ENCODE measurements around the gene ST8SIA6. TPM values are rescaled to one million over a fixed set of nuclear protein-coding genes. Genes with fewer than 3 reads are reported as not detected.

ST8SIA6 gene
- total and polyA plus RNA-seq, 9 of the 15 experiments (the other 6 are each of a cell fraction or from before 2014, with no cell fraction given), result 0.69 to 6.7 (median 5.0) TPM

GRCh38 chr10:17386616-17387075 is 67.7 kb downstream of the ST8SIA6 start (continued):
- TF ChIP-seq CHD7 (IDR thresholded peaks at IDR 0.05; ENCODE audit: low read depth, low read length), result no peak
- TF ChIP-seq NFIC (IDR thresholded peaks at IDR 0.05), result 0 out of 2 replicates have a peak, but pooled peaks have one; percentile 5
- TF ChIP-seq HMGN3 (IDR thresholded peaks at IDR 0.05; ENCODE audit: borderline replicate concordance, extremely low read depth, insufficient read length, low read depth, low read length), result no peak
- TF ChIP-seq JUN (IDR thresholded peaks at IDR 0.05; ENCODE audit: borderline replicate concordance, low read depth, low read length), result no peak
- TF ChIP-seq JUN (CRISPR knock-in tag; IDR thresholded peaks at IDR 0.05; ENCODE audit: borderline replicate concordance), result no peak
- TF ChIP-seq MAZ (CRISPR knock-in tag; conservative IDR thresholded peaks at IDR 0.05 in 1 of 2, IDR thresholded peaks at IDR 0.05 in 1 of 2), result no peak
- no peak for TF ChIP-seq ZBTB34 (CRISPR knock-in tag; IDR thresholded peaks at IDR 0.05)
- TF ChIP-seq SMC3 (conservative IDR thresholded peaks at IDR 0.05; ENCODE audit: insufficient read depth, low read depth, low read length), result no peak
- TF ChIP-seq MAX (CRISPR knock-in tag; IDR thresholded peaks at IDR 0.05), result no peak
- TF ChIP-seq ZNF239 (CRISPR knock-in tag; IDR thresholded peaks at IDR 0.05), result no peak
- TF ChIP-seq ZNF282 (CRISPR knock-in tag; IDR thresholded peaks at IDR 0.05), result no peak
- TF ChIP-seq ZC3H11A (IDR thresholded peaks at IDR 0.05; ENCODE audit: low read depth, low read length), result no peak
- no peak for TF ChIP-seq ILF3 (IDR thresholded peaks at IDR 0.05; ENCODE audit: borderline replicate concordance)
- no peak for TF ChIP-seq SNAPC5 (CRISPR knock-in tag; IDR thresholded peaks at IDR 0.05)
- TF ChIP-seq ATF7 (IDR thresholded peaks at IDR 0.05), result peak; percentile 89
- no peak for TF ChIP-seq SIN3B (IDR thresholded peaks at IDR 0.05; ENCODE audit: low read depth)

All from K562 (cell line).